ENCODE measurements around the gene TAF6.

The TAF6 gene

DNA sequence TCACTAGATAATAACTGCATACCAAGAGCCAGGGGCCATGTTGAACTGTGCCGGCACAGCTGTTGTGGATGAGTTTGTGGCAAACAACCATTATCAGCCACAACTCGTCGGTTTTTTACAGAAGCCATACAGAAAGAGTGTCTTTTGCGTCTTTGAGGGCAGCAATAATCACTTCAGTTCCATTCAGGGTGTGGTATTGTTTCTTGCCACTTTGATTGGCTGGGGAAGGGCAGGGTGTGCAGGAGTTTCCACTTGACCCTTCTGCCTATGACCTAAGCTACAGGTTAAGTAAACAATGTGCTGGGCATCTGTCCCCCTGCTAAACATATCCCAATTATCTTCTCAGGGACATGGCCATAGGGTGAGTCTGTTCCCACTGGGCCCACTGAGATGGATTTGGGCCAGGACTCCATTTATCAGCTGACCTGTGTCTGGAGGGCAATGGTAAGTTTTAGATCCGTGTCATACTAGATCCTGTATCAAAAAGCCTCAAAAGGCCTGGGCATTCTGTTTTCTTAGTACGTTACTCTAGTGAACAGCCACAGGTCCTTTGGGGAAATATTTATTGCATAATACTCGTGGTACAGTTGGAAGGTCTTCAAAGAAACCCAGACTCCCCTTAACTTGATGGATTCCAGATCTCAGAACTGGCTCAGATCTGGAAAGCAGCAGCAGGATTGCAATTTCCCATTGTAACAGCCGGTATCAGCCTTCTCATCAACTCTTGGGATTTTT, 53.5 kb downstream of the TAF6 start:
- no peak for DNase-seq (ENCODE audit: low spot score)

DNA sequence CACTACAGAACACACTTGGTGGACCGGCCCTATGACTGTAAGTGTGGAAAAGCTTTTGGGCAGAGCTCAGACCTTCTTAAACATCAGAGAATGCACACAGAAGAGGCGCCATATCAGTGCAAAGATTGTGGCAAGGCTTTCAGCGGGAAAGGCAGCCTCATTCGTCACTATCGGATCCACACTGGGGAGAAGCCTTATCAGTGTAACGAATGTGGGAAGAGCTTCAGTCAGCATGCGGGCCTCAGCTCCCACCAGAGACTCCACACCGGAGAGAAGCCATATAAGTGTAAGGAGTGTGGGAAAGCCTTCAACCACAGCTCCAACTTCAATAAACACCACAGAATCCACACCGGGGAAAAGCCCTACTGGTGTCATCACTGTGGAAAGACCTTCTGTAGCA, 55.0 kb downstream of the TAF6 start:
- DNase-seq (ENCODE audit: low spot score): no peak

DNA sequence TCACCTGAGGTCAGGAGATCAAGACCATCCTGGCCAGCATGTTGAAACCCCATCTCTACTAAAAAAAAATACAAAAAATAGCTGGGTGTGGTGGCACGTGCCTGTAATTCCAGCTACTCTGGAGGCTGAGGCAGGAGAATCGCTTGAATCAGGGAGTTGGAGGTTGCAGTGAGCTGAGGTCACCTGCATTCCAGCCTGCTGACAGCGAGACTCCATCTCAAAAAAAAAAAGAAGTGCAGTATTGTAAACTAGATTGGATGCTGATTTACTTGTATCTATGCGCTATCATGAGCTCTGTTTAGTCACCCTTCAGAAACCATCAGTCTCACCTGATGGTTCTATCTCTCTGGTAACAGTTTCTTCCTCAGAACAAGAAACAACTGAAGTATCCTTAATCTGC, 55.8 kb downstream of the TAF6 start:
- DNase-seq (ENCODE audit: low spot score): no peak

DNA sequence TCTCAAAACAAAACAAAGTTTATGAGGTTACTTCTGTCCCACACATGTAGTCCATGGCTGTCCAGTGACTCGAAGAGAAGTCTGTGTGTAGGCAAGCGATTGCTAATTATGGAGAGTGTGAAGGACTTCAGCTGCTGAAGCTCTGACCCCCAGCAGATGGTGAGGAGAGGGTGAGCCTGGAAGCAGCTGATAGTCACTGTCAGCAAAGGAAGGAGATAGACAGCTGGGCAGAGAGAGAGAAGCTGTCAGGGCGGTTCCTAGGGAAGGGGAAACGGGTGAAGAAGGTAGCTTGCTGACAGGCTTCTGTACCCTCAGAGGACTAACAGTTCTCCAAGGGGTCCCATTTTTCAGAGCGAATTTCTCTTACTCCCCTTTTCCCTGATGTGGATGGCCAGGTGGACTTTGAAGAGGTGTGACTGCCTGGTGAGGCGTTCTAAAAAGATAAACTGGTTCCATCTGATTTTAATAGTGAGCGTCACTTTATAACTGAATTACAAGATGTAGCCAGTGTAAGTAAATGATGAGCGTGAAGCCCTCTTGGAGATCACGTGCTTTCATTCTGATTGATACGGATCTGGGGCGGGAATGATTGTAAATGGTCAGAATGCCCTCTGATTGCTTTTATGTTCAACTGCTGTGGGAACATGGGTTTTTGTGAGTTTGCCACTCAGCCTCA, 57.5 kb downstream of the TAF6 start:
- no peak for DNase-seq (ENCODE audit: low spot score)

DNA sequence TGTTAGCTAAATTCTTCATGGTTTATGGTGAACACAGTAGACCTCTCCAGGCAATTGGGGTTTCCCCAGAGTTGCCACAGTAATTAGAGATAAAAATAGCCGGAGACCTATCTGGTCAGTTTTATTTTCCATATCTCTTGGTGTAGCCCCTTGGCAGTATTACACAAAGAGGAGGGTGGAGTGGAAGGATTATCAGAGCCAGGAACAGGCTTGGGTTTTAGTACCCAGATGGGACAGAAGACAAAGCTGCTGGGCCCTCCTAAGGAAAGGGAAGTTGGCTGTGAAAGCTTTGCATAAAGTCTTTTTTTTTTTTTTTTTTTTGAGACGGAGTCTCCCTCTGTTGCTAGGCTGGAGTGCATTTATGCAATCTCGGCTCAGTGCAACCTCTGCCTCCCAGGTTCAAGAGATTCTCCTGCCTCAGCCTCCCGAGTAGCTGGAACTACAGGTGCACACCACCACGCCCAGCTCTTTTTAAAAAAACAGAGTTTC, 59.9 kb downstream of the TAF6 start:
- no peak for DNase-seq (ENCODE audit: low spot score)

Data from kidney tubule cell (primary cell).